Type B pancreatic cell (in vitro differentiated cells): ENCODE measurements around the gene ANKRD10. TPM values are rescaled to one million over a fixed set of nuclear protein-coding genes. Genes with fewer than 3 reads are reported as not detected.

Experiments
- DNase-seq: peaks from one replicate; pipeline ENCODE4 v3.0.0; 2021; ENCODE audit warnings: mixed read lengths; ENCODE audit not compliant: unreplicated experiment; ENCODE audit errors: extremely low spot score
- H3K27ac Mint-ChIP-seq: 2 replicates; pipeline ENCODE4 v1.8.0; 2021; ENCODE audit warnings: mild to moderate bottlenecking, mixed read lengths
- H3K27me3 Mint-ChIP-seq: 2 replicates; pipeline ENCODE4 v1.8.0; 2021; ENCODE audit warnings: mixed read lengths
- H3K36me3 Mint-ChIP-seq: 2 replicates; pipeline ENCODE4 v1.8.0; 2021; ENCODE audit warnings: mixed read lengths
- H3K4me1 Mint-ChIP-seq: one replicate; pipeline ENCODE4 v1.8.0; 2021; ENCODE audit warnings: mixed read lengths; ENCODE audit not compliant: unreplicated experiment
- H3K4me3 Mint-ChIP-seq: 2 replicates; pipeline ENCODE4 v1.8.0; 2021; ENCODE audit warnings: mild to moderate bottlenecking, mixed read lengths
- H3K9me3 Mint-ChIP-seq: 2 replicates; pipeline ENCODE4 v1.8.0; 2021; ENCODE audit warnings: mixed read lengths
- CTCF ChIP-seq: fragments of 200-600 bp; sonication (generic); conservative IDR thresholded peaks from 2 replicates; pipeline ENCODE4 v1.5.0; 2021; ENCODE audit warnings: antibody characterized with exemption, mild to moderate bottlenecking
- total RNA-seq: library from RNA; stranded (reverse); gene quantifications from 2 replicates; pipeline ENCODE4 v1.2.1, GENCODE V29; 2021; ENCODE audit warnings: low replicate concordance

ANKRD10 gene
- total RNA-seq, 1 donor from 2014 or later, result 142 TPM

- H3K9me3 Mint-ChIP-seq, result no peaks in the 10 kb centered on the region
- no peak for DNase-seq
- no peaks in the 10 kb centered on the region for H3K36me3 Mint-ChIP-seq
- H3K4me3 Mint-ChIP-seq, result no peak overlapping the region
- H3K27ac Mint-ChIP-seq, result no peak overlapping the region
- H3K4me1 Mint-ChIP-seq, result peaks cover 2% of the 10 kb centered on the region
- H3K27me3 Mint-ChIP-seq, result peaks cover 31% of the 10 kb centered on the region
- TF ChIP-seq CTCF, result no peak
These were observed 6.8 kb upstream of the ANKRD10 start for GRCh38 chr13:110921695-110922094.

- Mint-ChIP-seq H3K36me3 (no peaks in the 10 kb centered on the region), H3K27ac (no peak overlapping the region), H3K4me3 (no peak overlapping the region), H3K9me3 (no peaks in the 10 kb centered on the region), H3K4me1 (peaks cover 7% of the 10 kb centered on the region), H3K27me3 (peaks cover 31% of the 10 kb centered on the region)
- no peak for TF ChIP-seq CTCF
- no peak for DNase-seq
These were observed 6.3 kb upstream of the ANKRD10 start for GRCh38 chr13:110921209-110921608.

- Mint-ChIP-seq H3K36me3 (no peaks in the 10 kb centered on the region), H3K27ac (no peak overlapping the region), H3K27me3 (peaks cover 31% of the 10 kb centered on the region), H3K9me3 (no peaks in the 10 kb centered on the region), H3K4me3 (no peak overlapping the region), H3K4me1 (peaks cover 7% of the 10 kb centered on the region)
- no peak for DNase-seq
- no peak for TF ChIP-seq CTCF
These were observed 5.2 kb upstream of the ANKRD10 start for GRCh38 chr13:110920038-110920437.

- peaks cover 27% of the 10 kb centered on the region for H3K4me1 Mint-ChIP-seq
- no peaks in the 10 kb centered on the region for H3K9me3 Mint-ChIP-seq
- no peak for DNase-seq
- peaks cover 4% of the 10 kb centered on the region for H3K36me3 Mint-ChIP-seq
- TF ChIP-seq CTCF, result no peak
- peak overlapping the region; percentile 75 for H3K27ac Mint-ChIP-seq
- H3K4me3 Mint-ChIP-seq, result peak overlapping the region; percentile 75
- peaks cover 2% of the 10 kb centered on the region for H3K27me3 Mint-ChIP-seq
These were observed 1.7 kb upstream of the ANKRD10 start for GRCh38 chr13:110916301-110917142.

GRCh38 chr13:110915874-110916206 lies 971 bp upstream of the ANKRD10 start:
- TF ChIP-seq CTCF, result no peak
- no peak for DNase-seq
- peak overlapping the region; percentile 87 for H3K4me3 Mint-ChIP-seq
- peaks cover 5% of the 10 kb centered on the region for H3K36me3 Mint-ChIP-seq
- no peaks in the 10 kb centered on the region for H3K9me3 Mint-ChIP-seq
- no peaks in the 10 kb centered on the region for H3K27me3 Mint-ChIP-seq
- peaks cover 28% of the 10 kb centered on the region for H3K4me1 Mint-ChIP-seq
- H3K27ac Mint-ChIP-seq, result peak overlapping the region; percentile 75
